PC-9 (cell line): Measurements from ENCODE around the gene PDZD4. TPM values are rescaled to one million over a fixed set of nuclear protein-coding genes. Genes with fewer than 3 reads are reported as not detected.

ENCODE experiments used
- BruUV-seq: library from RNA; stranded (reverse); fragments of 400-500 nt; replicated peaks from 2 replicates; lab custom pipeline; 2021; lab: Mats Ljungman, UMichigan
- CTCF ChIA-PET: fragments of 300-600 bp; sonication (Branson Sonifier 250); formaldehyde crosslinking; loops from one replicate; lab custom pipeline; 2022; ENCODE audit warnings: antibody characterized with exemption; lab: Charles Lee
- POLR2A ChIA-PET: fragments of 300-600 bp; sonication (Branson Sonifier 250); formaldehyde crosslinking; loops from one replicate; lab custom pipeline; 2022; ENCODE audit warnings: antibody characterized with exemption; ENCODE audit not compliant: unreplicated experiment; lab: Charles Lee
- DNase-seq, 2 experiments: peaks; one replicate each; pipeline versions ENCODE4 v3.0.0 to v3.0.0-alpha.2; 2015 to 2022; ENCODE audit warnings: mixed read lengths in 1 of 2
- H2AFZ ChIP-seq: fragments of 200-600 bp; sonication (generic); 2 replicates; pipeline ENCODE4 v1.8.1; 2017; ENCODE audit warnings: antibody characterized with exemption
- H3F3A ChIP-seq: fragments of 200-600 bp; sonication (generic); 2 replicates; pipeline ENCODE4 v1.8.1; 2017; ENCODE audit warnings: antibody characterized with exemption, mild to moderate bottlenecking, low read depth; ENCODE audit not compliant: insufficient read depth
- H3K27ac ChIP-seq: fragments of 200-600 bp; sonication (generic); 2 replicates; pipeline ENCODE4 v1.6.1; 2016; ENCODE audit warnings: mixed run types
- H3K27me3 ChIP-seq: fragments of 200-600 bp; sonication (generic); 2 replicates; pipeline ENCODE4 v1.6.1; 2016; ENCODE audit warnings: low read depth, mixed run types; ENCODE audit not compliant: insufficient read depth
- H3K36me3 ChIP-seq: fragments of 200-600 bp; sonication (generic); 2 replicates; pipeline ENCODE4 v1.6.1; 2016; ENCODE audit warnings: low read depth, mixed run types
- H3K4me1 ChIP-seq: fragments of 200-600 bp; sonication (generic); replicated peaks from 2 replicates; pipeline ENCODE4 v1.6.1; 2016; ENCODE audit warnings: mixed run types; ENCODE audit not compliant: insufficient read depth
- H3K4me2 ChIP-seq: fragments of 200-600 bp; sonication (generic); 2 replicates; pipeline ENCODE4 v1.6.1; 2017; ENCODE audit warnings: mixed run types
- H3K4me3 ChIP-seq: fragments of 200-600 bp; sonication (generic); 2 replicates; pipeline ENCODE4 v1.6.1; 2016; ENCODE audit warnings: mixed run types
- H3K79me2 ChIP-seq: fragments of 200-600 bp; sonication (generic); 2 replicates; pipeline ENCODE4 v1.6.1; 2017; ENCODE audit warnings: low read depth, mixed run types
- H3K9me2 ChIP-seq: fragments of 200-600 bp; sonication (generic); 2 replicates; pipeline ENCODE4 v1.8.1; 2017; ENCODE audit warnings: mild to moderate bottlenecking; ENCODE audit not compliant: insufficient read depth
- H3K9me3 ChIP-seq: fragments of 200-600 bp; sonication (generic); 2 replicates; pipeline ENCODE4 v1.8.1; 2016; ENCODE audit warnings: low read depth; ENCODE audit not compliant: insufficient read depth
- H4K20me1 ChIP-seq: fragments of 200-600 bp; sonication (generic); 2 replicates; pipeline ENCODE4 v1.8.1; 2017; ENCODE audit not compliant: insufficient read depth
- EZH2 ChIP-seq: fragments of 200-600 bp; sonication (generic); IDR thresholded peaks from 2 replicates; pipeline ENCODE4 v1.8.0; 2017; ENCODE audit warnings: antibody characterized with exemption, low read depth
- intact Hi-C: fragments of 100-400 bp; cut with micrococcal nuclease; formaldehyde crosslinking; loops from one replicate; pipeline ENCODE4 v1.10.0; 2022; ENCODE audit not compliant: unreplicated experiment
- total RNA-seq: library from RNA; stranded (reverse); gene quantifications from 2 replicates; pipeline ENCODE4 v1.2.3, GENCODE V29; 2021
- TF ChIP-seq, protein P1 (sequence below): fragments of 200-600 bp; sonication (generic); conservative IDR thresholded peaks from 2 replicates; pipeline ENCODE4 v1.6.1; 2017; ENCODE audit warnings: mixed run types, antibody characterized with exemption, mild to moderate bottlenecking, moderate library complexity

Gene PDZD4
- total RNA-seq, 1 experiment from 2014 or later = 0.17 TPM

DNA sequence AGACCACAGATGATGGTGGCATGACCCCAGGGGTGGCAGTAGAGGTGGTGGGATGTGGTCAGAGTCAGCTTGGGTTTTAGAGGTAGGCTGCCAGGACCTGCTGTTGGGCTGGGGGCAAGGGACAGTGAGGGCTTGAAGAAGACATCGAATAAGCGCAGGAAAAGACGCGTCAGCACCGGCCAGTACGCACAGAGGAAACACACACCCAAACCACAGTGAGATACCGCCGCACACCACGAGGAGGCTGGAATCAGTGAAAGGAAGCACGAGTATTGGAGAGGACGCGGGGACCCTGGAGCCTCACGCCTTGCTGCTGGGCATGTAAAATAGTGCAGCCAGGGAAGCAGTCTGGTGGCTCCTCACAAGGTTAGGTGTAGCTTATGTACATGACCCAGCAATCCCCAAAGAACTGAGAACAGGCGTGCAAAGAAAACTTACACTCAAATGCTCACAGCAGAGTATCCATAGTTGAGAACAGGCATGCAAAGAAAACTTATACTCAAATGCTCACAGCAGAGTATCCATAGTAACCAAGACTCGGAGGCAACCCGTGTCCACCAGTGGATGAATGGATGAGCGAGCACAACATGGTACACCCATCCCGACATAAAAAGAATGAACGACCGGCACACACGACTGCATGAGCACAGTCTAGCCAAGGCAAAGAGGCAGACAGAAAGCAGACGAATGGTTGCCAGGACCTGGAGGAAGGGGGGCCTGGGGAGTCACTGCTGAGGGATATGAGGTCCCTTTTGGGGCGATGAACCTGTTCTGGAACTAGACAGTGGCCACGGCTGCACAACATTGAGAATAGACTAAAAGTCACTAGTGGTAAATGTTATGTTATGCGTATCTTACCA, 13.3 kb downstream of the PDZD4 start:
- no peaks in the 10 kb centered on the region for H4K20me1 ChIP-seq
- no peaks in the 10 kb centered on the region for H3K9me3 ChIP-seq
- no peak overlapping the region for H3K4me3 ChIP-seq
- H3K9me2 ChIP-seq = no peaks in the 10 kb centered on the region
- intact Hi-C loops = no loop called here
- POLR2A ChIA-PET = no interaction called here
- H3K27me3 ChIP-seq = peaks cover 59% of the 10 kb centered on the region
- H3K4me2 ChIP-seq = no peak overlapping the region
- BruUV-seq = no TSS peak
- no peaks in the 10 kb centered on the region for H3K79me2 ChIP-seq
- no peaks in the 10 kb centered on the region for H3K4me1 ChIP-seq
- H3F3A ChIP-seq = no peaks in the 10 kb centered on the region
- no peak overlapping the region for H2AFZ ChIP-seq
- no peak overlapping the region for H3K27ac ChIP-seq
- CTCF ChIA-PET = interaction anchor here (0.9 kb wide), 1 partner anchor 150 kb away, joined by 3 read pairs; no protein-coding TSS in a partner anchor
- no peak for DNase-seq
- TF ChIP-seq, protein P1, sequence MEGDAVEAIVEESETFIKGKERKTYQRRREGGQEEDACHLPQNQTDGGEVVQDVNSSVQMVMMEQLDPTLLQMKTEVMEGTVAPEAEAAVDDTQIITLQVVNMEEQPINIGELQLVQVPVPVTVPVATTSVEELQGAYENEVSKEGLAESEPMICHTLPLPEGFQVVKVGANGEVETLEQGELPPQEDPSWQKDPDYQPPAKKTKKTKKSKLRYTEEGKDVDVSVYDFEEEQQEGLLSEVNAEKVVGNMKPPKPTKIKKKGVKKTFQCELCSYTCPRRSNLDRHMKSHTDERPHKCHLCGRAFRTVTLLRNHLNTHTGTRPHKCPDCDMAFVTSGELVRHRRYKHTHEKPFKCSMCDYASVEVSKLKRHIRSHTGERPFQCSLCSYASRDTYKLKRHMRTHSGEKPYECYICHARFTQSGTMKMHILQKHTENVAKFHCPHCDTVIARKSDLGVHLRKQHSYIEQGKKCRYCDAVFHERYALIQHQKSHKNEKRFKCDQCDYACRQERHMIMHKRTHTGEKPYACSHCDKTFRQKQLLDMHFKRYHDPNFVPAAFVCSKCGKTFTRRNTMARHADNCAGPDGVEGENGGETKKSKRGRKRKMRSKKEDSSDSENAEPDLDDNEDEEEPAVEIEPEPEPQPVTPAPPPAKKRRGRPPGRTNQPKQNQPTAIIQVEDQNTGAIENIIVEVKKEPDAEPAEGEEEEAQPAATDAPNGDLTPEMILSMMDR = no peak
- TF ChIP-seq EZH2 = no peak
- H3K36me3 ChIP-seq = no peaks in the 10 kb centered on the region

DNA sequence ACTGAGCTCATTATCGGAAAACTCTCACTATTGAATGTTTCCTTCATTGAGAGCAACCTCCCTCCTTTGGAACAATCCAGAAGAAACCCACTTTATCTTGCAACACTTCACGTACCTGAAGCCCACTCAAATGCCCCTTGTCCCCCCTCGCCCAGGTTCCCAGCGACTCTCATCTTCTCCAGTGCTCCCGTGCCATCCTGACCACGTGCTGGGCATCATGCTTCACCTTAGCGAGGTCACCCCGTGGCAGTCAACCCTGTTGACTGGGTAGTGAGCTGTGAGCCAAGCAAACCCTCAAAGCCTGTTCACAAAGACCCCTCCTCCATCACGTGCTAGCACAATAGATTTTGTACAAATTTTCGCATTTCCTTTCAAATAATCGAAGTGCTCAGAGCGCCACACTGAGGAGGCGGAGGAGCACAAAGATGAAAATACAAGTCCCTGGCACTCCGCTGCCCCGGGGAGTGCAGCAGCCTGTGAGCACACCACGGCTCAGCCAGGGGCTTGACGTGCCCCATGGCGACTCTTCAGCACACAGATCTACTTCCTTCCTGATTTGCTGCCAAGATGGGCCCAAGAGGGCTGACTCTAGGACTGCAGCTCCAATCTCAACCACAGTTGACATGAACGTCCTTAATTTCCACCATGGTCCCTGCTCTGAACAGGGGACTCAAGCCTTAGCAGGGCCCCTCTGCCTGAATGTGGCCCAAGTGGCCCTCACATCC, 15.6 kb downstream of the PDZD4 start:
- Histone ChIP-seq H3F3A (no peaks in the 10 kb centered on the region), H3K4me1 (no peaks in the 10 kb centered on the region), H3K27me3 (peaks cover 67% of the 10 kb centered on the region), H3K27ac (no peak overlapping the region), H3K36me3 (no peaks in the 10 kb centered on the region), H2AFZ (no peak overlapping the region), H3K4me3 (no peak overlapping the region), H4K20me1 (no peaks in the 10 kb centered on the region), H3K79me2 (no peaks in the 10 kb centered on the region), H3K9me2 (no peaks in the 10 kb centered on the region), H3K4me2 (no peak overlapping the region), H3K9me3 (no peaks in the 10 kb centered on the region)
- TF ChIP-seq, protein P1 = no peak
- no peak for TF ChIP-seq EZH2
- intact Hi-C loops = no loop called here
- no TSS peak for BruUV-seq
- CTCF ChIA-PET = no interaction called here
- POLR2A ChIA-PET = no interaction called here
- no peak for DNase-seq

DNA sequence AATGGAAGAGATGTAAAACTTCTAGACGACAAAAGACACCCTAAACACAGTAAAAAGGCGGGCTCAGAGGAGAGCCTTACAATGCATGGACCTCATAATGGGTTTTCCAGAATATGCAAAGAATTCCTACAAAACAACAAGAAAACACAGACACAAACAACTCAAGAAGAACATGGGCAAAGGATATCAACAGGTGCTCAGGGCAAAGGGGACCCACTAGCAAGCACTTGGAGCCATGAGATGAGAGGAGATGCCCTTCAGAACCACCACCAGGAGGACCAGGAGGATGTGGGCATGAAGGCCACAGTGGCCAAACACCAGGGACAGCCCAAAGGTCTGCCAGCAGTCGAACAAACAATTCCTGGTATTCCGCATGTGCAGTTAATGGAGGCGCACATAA, 17.2 kb downstream of the PDZD4 start:
- no peaks in the 10 kb centered on the region for H3K9me3 ChIP-seq
- H3K4me3 ChIP-seq = no peak overlapping the region
- no peaks in the 10 kb centered on the region for H3F3A ChIP-seq
- H3K27me3 ChIP-seq = peaks cover 70% of the 10 kb centered on the region
- H3K9me2 ChIP-seq = no peaks in the 10 kb centered on the region
- H2AFZ ChIP-seq = no peak overlapping the region
- H3K36me3 ChIP-seq = no peaks in the 10 kb centered on the region
- no peak for DNase-seq
- H4K20me1 ChIP-seq = no peaks in the 10 kb centered on the region
- intact Hi-C loops = no loop called here
- H3K79me2 ChIP-seq = no peaks in the 10 kb centered on the region
- BruUV-seq = no TSS peak
- ChIA-PET CTCF (no interaction called here), POLR2A (no interaction called here)
- H3K4me2 ChIP-seq = no peak overlapping the region
- H3K27ac ChIP-seq = no peak overlapping the region
- TF ChIP-seq, protein P1 = no peak
- TF ChIP-seq EZH2 = no peak
- no peaks in the 10 kb centered on the region for H3K4me1 ChIP-seq
